COR-L47 (cell line): ENCODE measurements around the gene MSANTD1.
"Not testable (repeated sequence)": the region's sequence is repeated elsewhere in the genome, so short reads cannot be mapped to it uniquely, and the experiment has no call there.

ENCODE experiments used
- DNase-seq: peaks from one replicate; lab custom pipeline; 2025; lab: John Stamatoyannopoulos, UW

The MSANTD1 gene

DNA sequence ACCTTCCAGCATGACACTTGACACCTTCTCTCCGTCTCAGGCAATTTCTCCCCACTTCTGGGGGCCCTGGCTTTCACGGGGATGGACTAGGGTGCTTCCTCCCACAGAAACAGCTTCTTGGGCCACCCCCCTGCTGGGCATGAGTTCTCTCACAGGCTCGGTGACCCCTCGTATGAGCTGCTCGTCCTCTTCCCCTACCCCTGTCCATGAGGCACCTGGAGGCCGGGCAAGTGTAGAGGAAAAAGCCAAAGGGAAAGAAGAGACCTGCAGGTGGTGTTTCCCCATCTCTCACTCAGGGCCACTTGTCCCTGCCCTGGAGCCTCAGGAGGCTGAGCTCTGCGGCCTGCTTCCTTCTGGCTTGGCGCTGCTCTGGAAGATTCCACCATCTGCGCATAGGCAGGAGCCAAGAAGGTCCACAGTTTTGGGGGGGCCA is 41.9 kb downstream of the MSANTD1 start:
- DNase-seq, result no peak

DNA sequence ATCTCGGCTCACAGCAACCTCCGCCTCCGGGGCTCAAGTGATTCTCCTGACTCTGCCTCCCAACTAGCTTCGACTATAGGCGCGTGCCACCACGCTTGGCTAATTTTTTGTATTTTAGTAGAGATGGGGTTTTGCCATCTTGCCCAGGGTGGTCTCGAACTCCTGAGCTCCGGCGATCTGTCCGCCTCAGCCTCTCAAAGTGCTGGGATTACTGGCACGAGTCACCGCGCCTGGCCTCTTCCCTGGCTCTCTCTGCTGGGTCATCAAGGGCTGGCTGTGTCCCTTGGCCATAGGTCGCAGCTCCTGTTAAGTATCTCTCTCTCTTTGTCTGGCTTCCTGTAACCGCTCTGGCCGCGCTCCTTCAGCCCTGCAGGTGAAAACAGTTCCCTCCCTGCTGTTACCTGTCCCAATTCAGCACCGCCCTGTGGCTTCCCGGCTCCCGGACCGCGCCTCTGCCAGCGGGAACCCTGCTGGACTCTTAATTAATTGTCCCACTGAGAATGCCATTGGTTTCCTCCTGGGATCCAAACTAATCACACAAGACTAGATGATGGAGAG is 42.5 kb downstream of the MSANTD1 start:
- no peak for DNase-seq

DNA sequence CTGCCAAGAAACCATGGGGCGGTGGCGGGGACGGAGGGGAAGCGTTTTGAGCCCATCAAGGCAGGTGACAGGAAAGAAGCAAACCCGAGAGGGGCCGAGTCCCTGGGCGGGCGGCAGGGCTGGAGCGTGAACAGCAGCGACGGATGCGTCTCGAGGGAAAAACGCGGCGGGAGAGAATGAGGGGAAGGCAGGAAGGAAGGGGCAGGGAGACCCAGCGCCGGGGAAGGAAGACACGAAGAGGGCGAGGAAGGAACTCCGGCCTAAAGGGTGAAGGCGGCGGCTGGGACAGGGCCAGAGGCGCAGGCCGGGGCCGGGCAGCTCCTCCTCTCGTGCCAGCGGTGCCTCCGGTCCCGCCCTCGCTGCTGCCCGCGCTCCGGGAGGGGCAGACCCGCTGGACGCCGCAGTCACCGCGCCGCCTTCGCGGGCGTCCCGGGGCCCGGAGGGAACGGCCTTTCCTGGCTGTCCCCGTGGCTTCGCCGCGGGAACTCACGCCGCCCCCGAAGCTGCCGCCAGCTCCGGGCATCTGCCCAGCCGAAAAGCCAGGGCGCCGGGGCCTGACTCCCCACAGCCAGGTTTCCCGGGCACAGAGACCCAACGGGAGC is 43.1 kb downstream of the MSANTD1 start:
- DNase-seq, result peak; percentile 80

DNA sequence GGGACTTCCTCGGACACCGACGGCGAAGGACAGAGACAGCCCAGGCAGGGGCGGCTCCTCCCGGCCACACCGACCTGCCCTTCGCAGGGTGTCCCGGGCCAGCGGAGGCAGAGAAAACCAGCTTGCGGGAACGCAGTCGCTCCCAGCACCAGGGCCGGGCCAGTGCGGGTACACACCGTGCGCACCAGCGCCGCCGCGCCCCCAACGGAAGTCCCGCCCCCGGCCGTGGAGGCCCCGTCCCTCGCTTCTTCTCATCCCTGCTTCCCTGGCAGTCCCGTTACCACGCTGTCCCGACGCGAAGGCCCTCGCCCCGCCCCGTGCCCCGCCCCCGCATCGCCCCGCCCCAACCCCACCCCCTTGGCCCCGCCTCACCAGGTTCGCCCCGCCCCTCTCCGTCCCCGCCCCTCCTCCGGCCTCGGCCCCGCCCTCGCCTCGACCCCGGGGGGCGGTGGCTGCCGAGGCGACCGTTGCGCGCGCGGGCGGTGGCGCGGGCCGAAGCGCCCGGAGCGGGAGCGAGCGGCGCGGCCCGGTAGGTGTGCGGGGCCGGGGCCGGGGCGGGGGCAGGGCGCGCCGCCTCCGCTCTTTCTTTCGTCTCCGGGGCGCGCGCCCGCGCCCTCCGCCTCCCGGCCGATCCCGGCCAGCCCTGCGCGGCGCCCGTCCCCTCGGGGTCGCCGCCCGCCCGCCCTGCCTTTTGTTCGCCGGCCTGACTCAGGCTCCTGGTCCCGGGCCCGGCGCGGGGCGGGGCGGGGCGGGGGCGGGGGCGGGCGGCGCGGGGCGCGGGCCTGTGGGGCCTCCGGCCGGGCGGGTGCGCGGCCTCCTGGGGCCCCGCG is 43.8 kb downstream of the MSANTD1 start, which contains the start of gene RGS12:
RGS12 (plus strand) TSS at position 451 of the 830 bp plus-strand sequence. CDS start 23,150 bp downstream, outside the sequence.
- DNase-seq, result peak; percentile 83

DNA sequence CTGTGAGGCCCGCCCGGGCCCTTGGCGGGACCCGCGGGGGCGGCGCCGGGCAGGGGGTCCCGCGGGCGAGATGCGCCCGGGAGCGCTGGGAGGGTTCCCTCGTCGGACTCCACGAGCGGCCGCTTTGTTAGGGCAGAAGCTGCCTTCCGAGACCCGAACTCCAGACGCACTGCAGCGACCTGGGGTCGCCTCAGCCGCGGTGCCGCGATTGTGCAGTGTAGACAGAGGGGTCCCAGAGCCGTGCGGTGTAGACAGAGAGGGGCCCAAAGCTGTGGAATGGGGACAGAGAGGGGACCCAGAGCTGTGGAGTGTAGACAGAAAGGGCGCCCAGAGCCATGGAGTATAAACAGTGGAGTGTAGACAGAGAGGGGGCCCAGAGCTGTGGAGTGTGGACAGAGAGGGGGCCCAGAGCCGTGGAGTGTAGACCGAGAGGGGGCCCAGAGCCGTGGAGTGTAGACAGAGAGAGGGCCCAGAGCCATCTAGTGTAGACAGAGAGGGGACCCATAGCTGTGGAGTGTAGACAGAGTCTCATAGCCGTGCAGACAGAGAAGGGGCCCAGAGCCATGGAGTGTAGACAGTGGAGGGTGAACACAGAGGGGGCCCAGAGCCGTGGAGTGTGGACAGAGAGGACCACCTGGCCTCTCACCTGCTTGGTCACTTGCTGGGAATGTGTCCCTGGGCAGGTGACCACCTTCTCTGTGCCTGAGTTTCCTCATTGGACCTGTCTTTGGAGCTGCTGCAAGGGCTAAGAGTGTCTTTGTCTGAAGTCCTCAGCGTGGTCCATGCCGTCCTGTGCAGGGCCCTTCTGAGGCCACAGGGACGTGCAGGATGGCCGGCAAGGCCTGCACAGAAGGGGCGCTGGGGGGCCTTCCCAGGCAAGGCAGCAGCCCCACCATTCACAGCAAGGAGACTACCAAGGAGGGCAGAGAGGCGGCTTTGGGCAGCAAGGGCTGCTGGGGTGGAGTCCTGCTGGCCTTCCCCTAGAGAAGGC is 44.7 kb downstream of the MSANTD1 start:
- DNase-seq, result no peak

DNA sequence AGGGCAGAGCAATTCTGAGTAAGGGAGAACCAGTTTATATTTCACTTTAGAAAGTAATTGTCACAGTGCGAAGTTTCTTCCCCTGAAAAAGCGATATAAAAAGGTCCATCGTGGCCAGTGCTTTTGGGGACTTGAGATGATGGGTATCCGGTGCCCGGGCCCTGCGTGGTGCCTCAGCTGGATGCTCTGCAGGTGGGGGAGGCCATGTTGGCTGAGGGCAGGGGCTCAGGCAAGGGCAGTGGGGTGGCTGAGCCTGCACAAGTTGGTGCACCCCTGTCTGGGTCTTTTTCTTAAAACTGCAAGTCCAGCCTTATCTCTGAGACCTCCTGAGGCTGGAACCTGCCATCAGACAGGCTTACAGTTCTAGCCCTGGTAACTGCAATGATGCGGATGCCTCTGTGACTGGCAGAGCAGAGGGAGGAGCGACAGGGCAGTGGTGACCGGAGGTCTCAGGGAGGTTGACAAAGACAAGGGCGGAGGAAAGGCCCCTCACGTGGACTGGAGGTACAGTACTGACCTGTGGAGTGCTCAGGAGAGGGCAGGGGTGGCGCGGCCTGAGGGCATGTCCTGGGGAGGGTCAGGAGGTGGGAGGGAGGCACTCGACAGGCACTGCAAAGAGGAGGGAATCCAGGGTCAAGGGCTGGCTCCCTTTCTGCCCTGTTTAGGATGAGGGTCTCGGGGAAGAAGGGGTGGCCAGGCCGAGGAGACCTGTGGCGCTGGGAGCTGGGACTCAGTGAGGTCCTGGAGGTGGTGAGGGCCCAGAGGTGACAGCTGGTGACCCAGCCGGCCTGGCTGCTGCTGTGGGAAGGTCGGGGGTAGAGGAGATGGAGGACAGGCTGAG is 45.7 kb downstream of the MSANTD1 start:
- no peak for DNase-seq

DNA sequence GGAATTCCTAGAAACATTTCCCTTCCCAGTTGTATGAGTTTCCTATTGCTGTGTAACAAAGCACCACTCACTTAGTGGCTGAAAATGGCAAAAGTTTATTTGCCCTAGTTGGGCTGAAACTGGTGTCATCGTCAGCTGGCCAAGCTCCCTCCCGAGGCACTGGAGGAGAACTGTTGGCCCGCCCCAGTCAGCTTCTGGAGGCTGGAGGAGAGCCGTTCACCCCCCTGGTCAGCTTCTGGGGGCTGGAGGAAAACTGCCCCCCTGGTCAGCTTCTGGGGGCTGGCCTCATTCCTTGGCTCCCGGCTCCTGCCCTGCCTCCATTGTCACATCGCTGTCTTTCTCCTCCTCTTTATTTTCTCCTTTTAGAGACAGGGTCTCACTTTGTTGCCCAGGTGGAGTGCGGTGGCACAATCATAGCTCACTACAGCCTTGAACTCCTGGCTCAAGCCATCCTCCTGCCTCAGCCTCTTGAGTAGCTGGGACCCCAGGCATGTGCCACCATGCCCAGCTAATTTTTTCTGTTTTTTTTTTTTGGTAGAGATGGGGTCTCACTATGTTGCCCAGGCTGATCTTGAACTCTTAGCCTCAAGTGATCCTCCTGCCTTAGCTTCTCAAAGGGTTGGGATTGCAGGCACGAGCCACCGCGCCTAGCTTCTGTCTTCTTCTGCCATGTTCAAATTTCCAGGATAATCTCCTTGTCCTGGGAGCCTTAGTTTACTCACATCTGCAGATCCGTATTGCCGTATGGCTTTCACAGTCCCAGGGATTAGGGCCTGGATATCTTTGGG is 47.1 kb downstream of the MSANTD1 start:
- no peak for DNase-seq

DNA sequence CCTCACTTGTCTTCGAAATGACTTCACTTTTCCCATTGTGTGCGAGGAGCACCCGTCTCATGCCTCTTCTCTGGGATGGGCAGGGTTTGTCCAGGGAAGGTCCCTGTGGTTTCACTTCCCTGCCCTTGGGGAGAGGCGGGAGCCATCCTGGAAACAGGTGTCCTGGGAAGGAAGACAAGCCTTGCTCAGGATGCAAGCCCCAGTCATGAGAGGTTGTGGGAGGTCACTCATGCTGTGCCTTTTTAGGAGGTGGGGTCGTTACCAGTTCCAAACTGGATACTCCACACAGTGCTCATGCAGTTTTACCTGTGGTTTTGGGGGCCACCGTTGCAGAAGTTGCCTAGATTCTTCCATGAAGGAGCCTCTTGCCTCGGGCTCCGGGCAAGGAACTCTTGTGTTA is 47.7 kb downstream of the MSANTD1 start:
- no peak for DNase-seq

DNA sequence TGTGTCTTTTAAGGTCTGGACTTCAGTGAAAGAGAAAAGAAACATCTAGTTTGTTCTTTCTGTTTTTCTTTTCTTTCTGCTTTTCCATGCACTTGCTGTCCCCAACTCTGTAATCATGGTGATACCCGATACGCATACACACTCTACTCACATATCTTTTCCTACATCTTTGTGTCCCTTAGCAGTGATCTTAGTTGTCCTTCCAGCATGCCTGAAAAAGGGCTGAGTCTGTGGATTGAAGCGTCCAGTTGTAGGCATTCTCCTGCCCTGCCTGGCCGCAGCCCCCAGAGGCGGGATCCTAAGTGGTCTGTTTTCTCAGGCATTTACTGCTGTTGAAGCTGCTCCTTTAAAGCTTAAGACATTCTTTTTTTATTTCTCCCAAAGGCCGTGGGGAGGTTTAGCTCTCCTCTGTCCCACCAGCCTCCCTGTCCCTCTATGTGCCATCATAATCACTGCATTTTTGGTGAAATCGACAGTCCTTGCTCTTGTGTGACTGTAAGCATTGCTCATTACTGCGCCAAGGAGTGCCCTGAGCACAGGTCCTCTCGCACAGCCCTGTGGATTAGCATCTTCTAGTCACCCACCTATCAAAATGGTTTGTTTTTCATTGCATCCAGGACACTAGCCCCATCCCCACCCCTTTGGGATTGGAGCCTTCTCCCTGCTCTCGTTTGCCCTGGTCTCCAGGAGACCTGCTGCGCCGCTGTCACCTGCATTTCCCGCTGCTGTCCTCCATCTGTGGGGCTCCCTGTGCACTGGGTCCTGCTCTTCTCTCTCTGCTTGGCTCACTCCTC is 48.3 kb downstream of the MSANTD1 start:
- no peak for DNase-seq

DNA sequence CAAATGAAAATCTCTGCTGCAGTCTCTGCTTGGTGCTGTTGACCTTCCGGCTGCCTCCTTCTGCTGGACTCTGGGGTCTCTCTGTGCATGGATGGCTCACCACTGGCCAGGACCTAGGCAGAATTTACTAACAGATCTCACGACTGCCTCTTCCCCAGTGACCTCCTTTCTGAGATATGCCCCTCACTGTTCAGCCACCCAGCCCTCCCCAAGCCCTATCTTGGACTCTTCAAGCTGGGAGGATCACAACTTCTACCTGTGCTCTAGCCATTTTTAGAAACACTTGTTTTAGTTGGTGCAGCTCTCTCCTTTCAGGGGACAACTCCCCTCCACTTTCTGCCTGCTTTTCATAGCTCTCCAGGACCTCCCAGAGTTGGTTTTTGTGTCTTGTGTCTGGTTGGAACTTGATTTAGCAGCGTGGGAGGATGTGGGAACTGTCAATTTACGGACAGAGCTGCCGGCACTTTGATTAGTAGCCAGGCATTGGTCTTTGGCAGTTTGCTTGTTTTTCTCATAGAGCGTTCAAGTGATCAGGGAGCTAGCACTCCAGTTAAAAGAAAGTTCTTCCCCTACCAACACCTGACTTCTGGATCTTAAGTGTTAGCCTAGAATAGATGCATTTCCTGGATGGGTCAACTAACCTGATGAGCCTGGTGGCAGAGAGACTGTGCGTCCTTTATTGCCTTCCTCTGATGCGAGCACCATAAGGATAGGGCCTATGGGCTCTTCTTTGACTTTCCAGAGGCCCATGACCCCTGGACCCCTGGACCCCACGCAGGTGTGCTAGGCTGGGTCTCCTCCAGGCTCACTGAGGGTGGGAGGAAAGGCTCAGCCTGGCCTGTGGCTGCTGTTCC is 50.4 kb downstream of the MSANTD1 start:
- DNase-seq, result no peak

DNA sequence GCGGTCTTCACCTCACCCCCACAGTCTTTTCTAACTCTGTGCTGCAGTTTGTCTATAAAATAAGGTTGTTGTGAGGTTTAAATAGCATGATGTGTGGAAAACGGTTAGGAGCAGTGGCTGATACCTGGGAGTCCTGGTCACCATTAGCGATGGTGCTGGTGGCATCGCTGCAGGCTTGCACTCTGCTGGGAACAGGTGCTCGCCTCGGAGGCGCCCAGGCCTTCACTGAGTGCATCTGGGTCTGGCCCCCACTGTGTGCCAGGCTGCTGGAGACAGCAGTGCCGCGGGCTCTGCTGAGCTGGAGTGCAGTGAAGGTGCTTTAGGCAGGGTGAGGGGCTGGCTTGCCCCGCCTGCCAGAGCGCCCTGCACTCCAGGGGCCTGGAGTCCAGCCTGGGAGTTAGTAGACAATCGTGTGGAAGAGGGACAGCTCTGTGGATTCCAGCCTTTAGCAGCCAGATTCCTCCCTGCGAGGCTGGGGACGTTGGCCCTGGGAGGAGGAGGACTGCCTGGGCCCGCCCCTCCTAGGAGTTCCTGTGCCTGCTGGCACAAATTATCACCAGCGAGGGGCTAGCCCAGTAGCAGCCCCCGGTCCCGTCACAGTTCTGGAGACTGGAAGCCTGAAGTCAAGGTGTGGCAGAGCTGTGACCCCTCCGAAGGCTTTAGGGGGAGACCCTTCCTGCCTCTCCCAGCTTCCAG is 51.2 kb downstream of the MSANTD1 start:
- no peak for DNase-seq

DNA sequence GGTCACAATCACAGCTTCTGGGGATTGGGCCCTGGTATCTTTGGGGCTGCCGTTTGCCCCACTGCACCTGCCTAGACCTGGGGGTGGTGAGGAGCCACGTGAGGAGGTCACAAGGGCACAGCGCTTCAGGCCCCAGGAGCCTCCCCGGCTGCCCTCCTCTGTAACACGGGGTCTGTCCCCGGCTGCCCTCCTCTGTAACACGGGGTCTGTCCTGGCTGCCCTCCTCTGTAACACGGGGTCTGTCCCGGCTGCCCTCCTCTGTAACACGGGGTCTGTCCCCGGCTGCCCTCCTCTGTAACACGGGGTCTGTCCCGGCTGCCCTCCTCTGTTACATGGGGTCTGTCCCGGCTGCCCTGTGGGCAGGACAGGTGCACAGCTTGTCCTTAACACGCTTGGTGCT is 51.9 kb downstream of the MSANTD1 start:
- not testable (repeated sequence) for DNase-seq

DNA sequence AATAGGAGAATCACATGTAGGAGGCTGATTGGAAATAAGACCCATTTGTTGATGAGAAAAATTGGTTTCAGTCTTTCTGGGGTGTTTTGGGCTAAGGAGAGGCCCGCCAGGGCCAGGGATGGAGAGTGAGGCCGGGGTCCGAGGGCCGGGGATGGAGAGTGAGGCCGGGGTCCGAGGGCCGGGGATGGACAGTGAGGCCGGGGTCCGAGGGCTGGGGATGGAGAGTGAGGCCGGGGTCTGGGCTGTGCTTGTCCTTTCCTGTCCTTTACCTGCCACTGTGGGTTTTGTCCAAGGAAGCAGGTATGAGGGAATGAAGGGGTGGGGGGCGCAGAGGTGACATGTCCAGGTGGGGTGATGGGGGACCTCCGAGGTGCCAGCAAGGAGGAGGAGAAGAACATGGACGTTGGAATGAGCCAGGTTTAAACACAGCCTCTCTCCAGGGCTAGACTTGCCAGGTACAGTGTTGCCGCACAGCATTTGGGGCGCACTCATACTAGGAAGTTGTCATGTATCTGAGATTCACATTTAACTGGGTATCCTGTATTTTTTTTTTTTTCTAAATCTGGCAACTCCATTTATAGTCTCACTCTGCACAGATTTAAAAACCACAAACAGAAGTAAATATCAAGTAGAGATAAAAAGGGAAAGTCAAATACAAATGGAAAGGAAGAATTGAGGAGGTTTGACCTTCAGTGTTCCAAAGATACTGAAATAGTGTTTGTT is 52.7 kb downstream of the MSANTD1 start:
- DNase-seq, result no peak

DNA sequence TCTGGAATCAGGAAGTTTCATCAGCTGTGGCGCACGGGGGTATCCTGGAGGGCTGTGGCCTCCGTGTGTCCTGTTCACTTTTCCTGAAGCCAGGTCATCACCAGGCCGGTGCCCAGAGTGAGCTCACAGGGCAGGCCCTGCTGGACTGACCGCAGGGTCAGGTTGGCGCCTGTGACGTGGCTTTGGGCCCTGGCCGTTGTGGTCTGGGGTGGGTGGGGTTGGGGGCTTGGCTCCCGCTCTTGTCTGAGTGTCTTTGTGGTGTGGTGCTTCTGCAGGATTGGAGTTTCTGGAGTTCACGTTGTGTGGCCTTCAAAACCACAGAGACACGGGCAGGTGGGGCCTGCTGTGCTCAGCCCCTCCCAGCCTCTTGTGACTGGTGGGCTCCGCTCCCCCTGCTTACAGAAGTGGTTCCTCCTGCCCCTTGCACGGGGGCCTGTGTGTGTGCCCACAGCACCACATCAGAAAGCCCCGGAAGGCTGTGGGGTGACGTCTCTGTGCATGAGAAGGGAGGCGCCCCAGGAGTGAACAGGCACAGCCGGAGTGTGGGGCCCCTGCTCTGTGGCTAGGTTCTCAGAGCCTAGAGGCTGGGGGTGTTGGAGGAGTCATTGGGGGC is 53.3 kb downstream of the MSANTD1 start:
- DNase-seq, result no peak

DNA sequence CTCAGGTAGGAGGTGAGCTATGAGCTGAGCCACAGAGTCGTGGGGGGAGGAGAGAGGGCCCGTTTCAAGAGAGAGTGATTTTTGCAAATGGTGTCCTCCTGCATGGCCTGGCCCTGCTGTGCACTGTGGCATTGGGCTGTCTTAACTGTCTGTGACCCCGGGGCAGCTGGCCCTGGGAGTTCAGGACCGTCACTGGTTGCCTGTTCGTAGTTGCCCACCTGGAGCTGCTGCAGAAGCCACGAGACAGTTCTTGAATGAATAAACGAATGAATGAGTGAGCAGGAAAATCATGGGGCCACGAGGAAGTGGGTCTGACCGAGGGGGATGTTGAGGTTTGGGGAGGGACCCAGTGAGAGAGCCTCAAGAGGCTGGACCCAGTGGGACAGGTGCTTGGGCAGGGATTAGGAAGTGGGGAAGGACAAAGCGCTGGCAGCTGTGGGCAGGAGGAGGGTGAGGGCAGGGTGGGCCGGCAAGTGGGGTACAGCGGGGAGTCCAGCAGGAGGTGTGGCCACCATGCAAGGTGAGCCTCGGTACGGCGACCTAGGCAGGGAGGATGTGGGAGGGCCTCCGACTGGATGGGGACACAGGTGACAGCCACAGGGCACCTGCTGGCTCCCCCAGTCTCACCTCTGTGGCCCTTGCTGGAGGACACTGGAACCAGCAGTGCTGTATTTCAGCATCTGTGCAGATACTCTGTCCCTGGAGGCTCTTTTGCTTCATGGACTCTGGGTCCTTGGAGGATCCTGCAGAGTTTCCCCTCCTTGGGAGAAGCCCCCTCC is 54.0 kb downstream of the MSANTD1 start:
- DNase-seq, result no peak

DNA sequence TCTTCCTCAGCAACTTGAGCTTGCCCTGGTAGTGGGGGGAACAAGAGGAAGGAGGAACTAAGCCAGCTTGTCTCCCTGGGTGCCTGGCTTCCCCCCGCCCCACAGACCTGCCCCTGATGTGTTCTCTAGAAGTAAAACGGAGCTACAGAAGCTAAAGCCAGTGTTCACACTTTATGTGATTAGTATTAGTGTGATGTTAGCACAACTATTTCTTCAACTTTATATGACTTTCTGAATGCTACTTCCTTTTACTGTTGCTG is 54.5 kb downstream of the MSANTD1 start:
- no peak for DNase-seq
